ENCODE data around the gene MCOLN2.

The MCOLN2 gene

DNA sequence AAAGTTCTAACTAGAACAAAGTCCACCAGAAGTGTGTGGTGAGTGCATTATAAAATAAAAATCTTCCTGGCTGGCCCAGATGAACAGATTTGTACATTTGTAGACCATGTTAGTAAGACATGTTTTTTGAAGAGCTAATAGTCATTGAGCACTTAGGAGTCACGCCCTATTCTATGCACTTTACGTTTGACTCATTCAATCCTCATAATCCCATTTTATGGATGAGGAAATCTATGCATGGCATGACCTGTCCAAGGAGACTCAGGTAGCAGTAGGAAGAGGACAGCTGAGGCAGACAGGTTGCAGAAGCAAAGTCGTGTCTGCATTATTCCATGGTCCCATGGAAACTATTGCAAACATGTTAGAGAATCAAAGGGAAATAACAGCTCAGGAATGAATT, 73.6 kb downstream of the MCOLN2 start:
- H2AFZ ChIP-seq (ENCODE audit: low read depth, low read length): no peak overlapping the region
- H3K27ac ChIP-seq (ENCODE audit: low read length): no peak overlapping the region
- no peaks in the 10 kb centered on the region for H3K4me1 ChIP-seq (ENCODE audit: insufficient read depth, low read length)
- H4K20me1 ChIP-seq (ENCODE audit: insufficient read depth, low read length): no peaks in the 10 kb centered on the region
- no peaks in the 10 kb centered on the region for H3K36me3 ChIP-seq (ENCODE audit: insufficient read depth, low read length)
- H3K27me3 ChIP-seq (ENCODE audit: insufficient read depth, low read length, poor library complexity): no peaks in the 10 kb centered on the region
- DNase-seq (no peak), ATAC-seq (ENCODE audit: insufficient read depth, low read depth) (no peak)
- H3K79me2 ChIP-seq (ENCODE audit: insufficient read depth, low read length): no peaks in the 10 kb centered on the region
- no peak overlapping the region for H3K4me2 ChIP-seq (ENCODE audit: insufficient read depth, low read length)
- no peaks in the 10 kb centered on the region for H3K9me3 ChIP-seq (ENCODE audit: insufficient read depth, low read length, severe bottlenecking)
- H3K9ac ChIP-seq (ENCODE audit: low read depth, low read length): no peak overlapping the region
- H3K4me3 ChIP-seq (ENCODE audit: low read depth in 1 of 2, low read length in 2 of 2): no peak overlapping the region
- no peak for TF ChIP-seq EZH2 (IDR thresholded peaks at IDR 0.05; ENCODE audit: borderline replicate concordance, low read depth, low read length, severe bottlenecking)
- TF ChIP-seq, protein P1, sequence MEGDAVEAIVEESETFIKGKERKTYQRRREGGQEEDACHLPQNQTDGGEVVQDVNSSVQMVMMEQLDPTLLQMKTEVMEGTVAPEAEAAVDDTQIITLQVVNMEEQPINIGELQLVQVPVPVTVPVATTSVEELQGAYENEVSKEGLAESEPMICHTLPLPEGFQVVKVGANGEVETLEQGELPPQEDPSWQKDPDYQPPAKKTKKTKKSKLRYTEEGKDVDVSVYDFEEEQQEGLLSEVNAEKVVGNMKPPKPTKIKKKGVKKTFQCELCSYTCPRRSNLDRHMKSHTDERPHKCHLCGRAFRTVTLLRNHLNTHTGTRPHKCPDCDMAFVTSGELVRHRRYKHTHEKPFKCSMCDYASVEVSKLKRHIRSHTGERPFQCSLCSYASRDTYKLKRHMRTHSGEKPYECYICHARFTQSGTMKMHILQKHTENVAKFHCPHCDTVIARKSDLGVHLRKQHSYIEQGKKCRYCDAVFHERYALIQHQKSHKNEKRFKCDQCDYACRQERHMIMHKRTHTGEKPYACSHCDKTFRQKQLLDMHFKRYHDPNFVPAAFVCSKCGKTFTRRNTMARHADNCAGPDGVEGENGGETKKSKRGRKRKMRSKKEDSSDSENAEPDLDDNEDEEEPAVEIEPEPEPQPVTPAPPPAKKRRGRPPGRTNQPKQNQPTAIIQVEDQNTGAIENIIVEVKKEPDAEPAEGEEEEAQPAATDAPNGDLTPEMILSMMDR (IDR thresholded peaks at IDR 0.05; ENCODE audit: borderline replicate concordance, extremely low read depth, low read length, poor library complexity, severe bottlenecking): no peak

DNA sequence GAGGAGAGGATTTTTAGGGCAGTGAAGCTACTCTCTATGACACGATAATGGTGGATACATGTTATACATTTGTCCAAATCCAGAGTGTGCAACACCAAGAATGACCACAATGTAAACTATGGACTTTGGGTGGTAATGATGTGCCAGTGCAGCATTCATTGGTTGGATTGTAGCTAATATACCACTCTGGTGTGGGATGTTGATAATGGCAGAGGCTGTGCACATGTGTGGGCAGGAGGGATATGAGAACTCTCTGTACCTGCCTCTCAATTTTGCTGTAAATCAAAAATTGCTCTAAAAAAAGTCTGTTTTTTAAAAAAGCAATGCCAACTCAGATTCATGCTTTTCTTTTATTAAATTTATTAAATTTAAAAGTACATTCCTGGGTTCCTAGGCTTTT, 76.8 kb downstream of the MCOLN2 start:
- Histone ChIP-seq H3K9me3 (ENCODE audit: insufficient read depth, low read length, severe bottlenecking) (no peaks in the 10 kb centered on the region), H3K9ac (ENCODE audit: low read depth, low read length) (no peak overlapping the region), H3K79me2 (ENCODE audit: insufficient read depth, low read length) (no peaks in the 10 kb centered on the region), H3K4me3 (ENCODE audit: low read depth in 1 of 2, low read length in 2 of 2) (no peak overlapping the region), H4K20me1 (ENCODE audit: insufficient read depth, low read length) (no peaks in the 10 kb centered on the region), H3K27ac (ENCODE audit: low read length) (no peak overlapping the region), H3K36me3 (ENCODE audit: insufficient read depth, low read length) (no peaks in the 10 kb centered on the region), H3K27me3 (ENCODE audit: insufficient read depth, low read length, poor library complexity) (no peaks in the 10 kb centered on the region), H3K4me1 (ENCODE audit: insufficient read depth, low read length) (no peaks in the 10 kb centered on the region), H3K4me2 (ENCODE audit: insufficient read depth, low read length) (no peak overlapping the region), H2AFZ (ENCODE audit: low read depth, low read length) (no peak overlapping the region)
- DNase-seq (no peak), ATAC-seq (ENCODE audit: insufficient read depth, low read depth) (no peak)
- TF ChIP-seq, protein P1 (IDR thresholded peaks at IDR 0.05; ENCODE audit: borderline replicate concordance, extremely low read depth, low read length, poor library complexity, severe bottlenecking): no peak
- no peak for TF ChIP-seq EZH2 (IDR thresholded peaks at IDR 0.05; ENCODE audit: borderline replicate concordance, low read depth, low read length, severe bottlenecking)

DNA sequence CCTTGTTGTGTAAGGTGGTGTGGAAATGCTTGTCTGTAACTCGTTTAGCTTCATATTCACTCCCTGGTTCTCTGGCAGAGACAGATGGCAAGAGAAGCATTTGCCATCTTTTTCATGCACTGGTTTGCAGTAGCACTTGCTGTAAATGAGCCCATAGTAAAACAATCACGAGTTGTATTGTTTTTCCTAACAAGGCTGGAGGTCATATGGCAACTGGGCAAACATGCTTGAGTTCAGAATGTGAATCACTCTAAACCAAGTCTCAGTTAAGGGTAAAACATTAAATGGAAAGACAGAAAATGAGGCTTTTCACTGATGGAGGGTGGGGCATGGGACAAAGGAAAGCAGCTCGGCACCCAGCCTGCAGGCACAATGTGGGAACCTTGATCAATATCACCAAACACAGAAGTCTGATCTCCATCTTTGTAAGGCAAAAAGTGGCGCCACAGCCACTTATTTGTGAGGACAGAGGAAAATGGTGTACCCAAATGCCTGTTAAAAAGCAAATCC, 77.4 kb downstream of the MCOLN2 start:
- Histone ChIP-seq H3K9ac (ENCODE audit: low read depth, low read length) (no peak overlapping the region), H3K4me2 (ENCODE audit: insufficient read depth, low read length) (no peak overlapping the region), H4K20me1 (ENCODE audit: insufficient read depth, low read length) (no peaks in the 10 kb centered on the region), H3K27me3 (ENCODE audit: insufficient read depth, low read length, poor library complexity) (no peaks in the 10 kb centered on the region), H2AFZ (ENCODE audit: low read depth, low read length) (no peak overlapping the region), H3K27ac (ENCODE audit: low read length) (no peak overlapping the region), H3K79me2 (ENCODE audit: insufficient read depth, low read length) (no peaks in the 10 kb centered on the region), H3K36me3 (ENCODE audit: insufficient read depth, low read length) (no peaks in the 10 kb centered on the region), H3K9me3 (ENCODE audit: insufficient read depth, low read length, severe bottlenecking) (no peaks in the 10 kb centered on the region), H3K4me3 (ENCODE audit: low read depth in 1 of 2, low read length in 2 of 2) (no peak overlapping the region), H3K4me1 (ENCODE audit: insufficient read depth, low read length) (no peaks in the 10 kb centered on the region)
- DNase-seq: no peak
- no peak for TF ChIP-seq EZH2 (IDR thresholded peaks at IDR 0.05; ENCODE audit: borderline replicate concordance, low read depth, low read length, severe bottlenecking)
- TF ChIP-seq, protein P1 (IDR thresholded peaks at IDR 0.05; ENCODE audit: borderline replicate concordance, extremely low read depth, low read length, poor library complexity, severe bottlenecking): no peak
- ATAC-seq (ENCODE audit: insufficient read depth, low read depth): no peak

Data from DND-41 (cell line).